H9 (cell line): ENCODE measurements around the gene PGGHG. TPM values are rescaled to one million over a fixed set of nuclear protein-coding genes. Genes with fewer than 3 reads are reported as not detected.

Experiments used
- DNase-seq: peaks from one replicate; pipeline ENCODE4 v3.0.0-alpha.2; 2017
- H2AFZ ChIP-seq: one replicate; pipeline ENCODE4 v1.6.1; 2013; ENCODE audit warnings: mild to moderate bottlenecking, low read length, control low read depth, moderate library complexity
- H2AK5ac ChIP-seq: 2 replicates; pipeline ENCODE4 v1.6.1; 2013; ENCODE audit warnings: low read length, control low read depth, mixed read lengths; ENCODE audit not compliant: insufficient read length
- H2BK120ac ChIP-seq: one replicate; pipeline ENCODE4 v1.6.1; 2013; ENCODE audit warnings: low read depth, mild to moderate bottlenecking, low read length, control low read depth, inconsistent platforms; ENCODE audit not compliant: poor library complexity, severe bottlenecking
- H2BK12ac ChIP-seq: 2 replicates; pipeline ENCODE4 v1.6.1; 2013; ENCODE audit warnings: low read length, control low read depth, mixed read lengths, low read depth; ENCODE audit not compliant: insufficient read length
- H2BK15ac ChIP-seq: 2 replicates; pipeline ENCODE4 v1.6.1; 2013; ENCODE audit warnings: low read depth, low read length, control low read depth
- H2BK20ac ChIP-seq: one replicate; pipeline ENCODE4 v1.6.1; 2013; ENCODE audit warnings: low read depth, mild to moderate bottlenecking, low read length, control low read depth, inconsistent platforms; ENCODE audit not compliant: poor library complexity, severe bottlenecking
- H2BK5ac ChIP-seq: 2 replicates; pipeline ENCODE4 v1.6.1; 2013; ENCODE audit warnings: low read length, control low read depth, mixed read lengths; ENCODE audit not compliant: insufficient read length
- H3K14ac ChIP-seq: 2 replicates; pipeline ENCODE4 v1.6.1; 2013; ENCODE audit warnings: low read length, control low read depth; ENCODE audit not compliant: insufficient read depth
- H3K18ac ChIP-seq: 2 replicates; pipeline ENCODE4 v1.6.1; 2013; ENCODE audit warnings: low read depth, mild to moderate bottlenecking, mixed read lengths, low read length, control low read depth; ENCODE audit not compliant: insufficient read length
- H3K23ac ChIP-seq: 2 replicates; pipeline ENCODE4 v1.6.1; 2013; ENCODE audit warnings: low read length, control low read depth, mixed read lengths, low read depth; ENCODE audit not compliant: insufficient read length
- H3K23me2 ChIP-seq: 2 replicates; pipeline ENCODE4 v1.6.1; 2013; ENCODE audit warnings: low read depth, mild to moderate bottlenecking, mixed read lengths, low read length, control low read depth; ENCODE audit not compliant: insufficient read length, poor library complexity, severe bottlenecking
- H3K27ac ChIP-seq: 2 replicates; pipeline ENCODE4 v1.5.1; 2013; ENCODE audit warnings: low read length, control low read depth, mixed read lengths, low read depth; ENCODE audit not compliant: insufficient read length
- H3K27me3 ChIP-seq: 2 replicates; pipeline ENCODE4 v1.6.1; 2013; ENCODE audit warnings: low read length, control low read depth, inconsistent platforms; ENCODE audit not compliant: insufficient read depth
- H3K4ac ChIP-seq: 2 replicates; pipeline ENCODE4 v1.6.1; 2013; ENCODE audit warnings: low read depth, mild to moderate bottlenecking, control low read depth, inconsistent platforms, low read length, moderate library complexity
- H3K4me1 ChIP-seq: 2 replicates; pipeline ENCODE4 v1.6.1; 2013; ENCODE audit warnings: low read length, control low read depth, inconsistent platforms; ENCODE audit not compliant: insufficient read depth
- H3K4me2 ChIP-seq: 2 replicates; pipeline ENCODE4 v1.6.1; 2013; ENCODE audit warnings: low read length, control low read depth, mixed read lengths; ENCODE audit not compliant: insufficient read length, insufficient read depth
- H3K56ac ChIP-seq: 2 replicates; pipeline ENCODE4 v1.6.1; 2013; ENCODE audit warnings: low read depth, mild to moderate bottlenecking, mixed read lengths, low read length, control low read depth; ENCODE audit not compliant: insufficient read length
- H3K79me1 ChIP-seq: 2 replicates; pipeline ENCODE4 v1.6.1; 2013; ENCODE audit warnings: low read depth, mild to moderate bottlenecking, moderate library complexity, low read length, control low read depth, inconsistent platforms; ENCODE audit not compliant: insufficient read depth, poor library complexity, severe bottlenecking
- H3K79me2 ChIP-seq: 2 replicates; pipeline ENCODE4 v1.6.1; 2013; ENCODE audit warnings: low read length, control low read depth, inconsistent platforms; ENCODE audit not compliant: insufficient read depth
- H3K9ac ChIP-seq: 2 replicates; pipeline ENCODE4 v1.6.1; 2013; ENCODE audit warnings: low read length, control low read depth, mixed read lengths; ENCODE audit not compliant: insufficient read length; ENCODE audit errors: extremely low read depth
- H3K9me3 ChIP-seq: one replicate; pipeline ENCODE4 v1.6.1; 2013; ENCODE audit warnings: low read depth, low read length, inconsistent platforms; ENCODE audit not compliant: control insufficient read depth
- H3T11ph ChIP-seq: one replicate; pipeline ENCODE4 v1.6.1; 2013; ENCODE audit warnings: mild to moderate bottlenecking, low read length, control low read depth, inconsistent platforms
- H4K20me1 ChIP-seq: one replicate; pipeline ENCODE4 v1.6.1; 2013; ENCODE audit not compliant: control insufficient read depth, insufficient read length, insufficient read depth
- H4K5ac ChIP-seq: 2 replicates; pipeline ENCODE4 v1.6.1; 2013; ENCODE audit warnings: low read depth, mild to moderate bottlenecking, mixed read lengths, low read length, control low read depth; ENCODE audit not compliant: insufficient read length
- H4K8ac ChIP-seq: replicated peaks from 2 replicates; pipeline ENCODE4 v1.6.1; 2013; ENCODE audit warnings: low read length, control low read depth, mixed read lengths, low read depth; ENCODE audit not compliant: insufficient read length
- H4K91ac ChIP-seq: 2 replicates; pipeline ENCODE4 v1.6.1; 2013; ENCODE audit warnings: low read depth, mild to moderate bottlenecking, moderate library complexity, mixed read lengths, low read length, control low read depth; ENCODE audit not compliant: insufficient read length
- H3K27ac Mint-ChIP-seq, 3 experiments: 2 replicates in 2 of 3; 3 replicates in 1 of 3; pipeline ENCODE4 v1.8.0; 2020 to 2021; ENCODE audit warnings: mixed read lengths in 3 of 3, mild to moderate bottlenecking in 1 of 3, moderate library complexity in 1 of 3
- H3K27me3 Mint-ChIP-seq: 2 replicates; pipeline ENCODE4 v1.8.0; 2021; ENCODE audit warnings: low read depth, mild to moderate bottlenecking, moderate library complexity, mixed read lengths
- H3K36me3 Mint-ChIP-seq, 3 experiments: 2 replicates in 2 of 3; 3 replicates in 1 of 3; pipeline ENCODE4 v1.8.0; 2020 to 2021; ENCODE audit warnings: low read depth in 3 of 3, mixed read lengths in 3 of 3; ENCODE audit not compliant: insufficient read depth in 1 of 3
- H3K4me1 Mint-ChIP-seq, 2 experiments: 2 replicates each; pipeline ENCODE4 v1.8.0; 2020; ENCODE audit warnings: mixed read lengths in 2 of 2
- H3K4me3 Mint-ChIP-seq, 2 experiments: 2 replicates in 1 of 2; 3 replicates in 1 of 2; pipeline ENCODE4 v1.8.0; 2020 to 2021; ENCODE audit warnings: mild to moderate bottlenecking in 2 of 2, mixed read lengths in 2 of 2, moderate library complexity in 1 of 2
- H3K9me3 Mint-ChIP-seq, 2 experiments: 2 replicates in 1 of 2; 3 replicates in 1 of 2; pipeline ENCODE4 v1.8.0; 2020; ENCODE audit warnings: mild to moderate bottlenecking in 2 of 2, mixed read lengths in 2 of 2, moderate library complexity in 1 of 2
- WGBS: extraction: QIAGEN DNeasy Blood & Tissue Kit; methylation state at CpG from one replicate; pipeline ENCODE4 v1.1.7; 2013; ENCODE audit warnings: missing lambda C conversion rate, low lambda C conversion rate, mixed read lengths; ENCODE audit not compliant: insufficient read length; ENCODE audit errors: extremely low coverage; 5-methylcytosine and 5-hydroxymethylcytosine counted together
- total RNA-seq: library from RNA; stranded (reverse); gene quantifications from 2 replicates; pipeline ENCODE4 v1.2.1, GENCODE V29; 2021
- TF ChIP-seq, protein P1 (sequence below): fragments of 200-600 bp; sonication (generic); conservative IDR thresholded peaks from 3 replicates; pipeline ENCODE4 v1.8.0; 2021; ENCODE audit warnings: antibody characterized with exemption, mild to moderate bottlenecking

The PGGHG gene
- total RNA-seq, 1 experiment from 2014 or later, result 58.3 TPM

GRCh38 chr11:272195-272930, 16.6 kb upstream of the PGGHG start:
- Histone ChIP-seq H2BK5ac (no peak overlapping the region), H3K23me2 (no peaks in the 10 kb centered on the region), H4K91ac (no peak overlapping the region), H4K5ac (no peak overlapping the region), H3K23ac (no peak overlapping the region), H2AFZ (no peak overlapping the region), H3K27ac (no peak overlapping the region), H2BK120ac (no peak overlapping the region), H4K20me1 (no peaks in the 10 kb centered on the region), H3K14ac (no peak overlapping the region), H3K79me2 (no peaks in the 10 kb centered on the region), H2BK15ac (no peak overlapping the region), H3K79me1 (no peaks in the 10 kb centered on the region), H3T11ph (no peak overlapping the region), H3K9me3 (no peaks in the 10 kb centered on the region), H3K4me2 (no peak overlapping the region), H3K4me1 (peaks cover 6% of the 10 kb centered on the region), H4K8ac (no peak overlapping the region), H3K18ac (no peak overlapping the region), H3K27me3 (no peaks in the 10 kb centered on the region), H2BK20ac (no peak overlapping the region), H3K56ac (no peak overlapping the region), H3K4ac (no peak overlapping the region), H2BK12ac (no peak overlapping the region), H2AK5ac (no peak overlapping the region), H3K9ac (no peak overlapping the region)
- DNase-seq, result peak; percentile 20
- H3K27ac Mint-ChIP-seq, result no peak overlapping the region
- WGBS, result no CpG with 5 or more reads among the region's 22 CpGs
- peaks cover 8% of the 10 kb centered on the region in 2 experiments; a peak in 4 of 5 replicates for H3K9me3 Mint-ChIP-seq
- peaks cover 11% of the 10 kb centered on the region for H3K27me3 Mint-ChIP-seq
- H3K4me3 Mint-ChIP-seq, result no peak overlapping the region
- TF ChIP-seq, protein P1, sequence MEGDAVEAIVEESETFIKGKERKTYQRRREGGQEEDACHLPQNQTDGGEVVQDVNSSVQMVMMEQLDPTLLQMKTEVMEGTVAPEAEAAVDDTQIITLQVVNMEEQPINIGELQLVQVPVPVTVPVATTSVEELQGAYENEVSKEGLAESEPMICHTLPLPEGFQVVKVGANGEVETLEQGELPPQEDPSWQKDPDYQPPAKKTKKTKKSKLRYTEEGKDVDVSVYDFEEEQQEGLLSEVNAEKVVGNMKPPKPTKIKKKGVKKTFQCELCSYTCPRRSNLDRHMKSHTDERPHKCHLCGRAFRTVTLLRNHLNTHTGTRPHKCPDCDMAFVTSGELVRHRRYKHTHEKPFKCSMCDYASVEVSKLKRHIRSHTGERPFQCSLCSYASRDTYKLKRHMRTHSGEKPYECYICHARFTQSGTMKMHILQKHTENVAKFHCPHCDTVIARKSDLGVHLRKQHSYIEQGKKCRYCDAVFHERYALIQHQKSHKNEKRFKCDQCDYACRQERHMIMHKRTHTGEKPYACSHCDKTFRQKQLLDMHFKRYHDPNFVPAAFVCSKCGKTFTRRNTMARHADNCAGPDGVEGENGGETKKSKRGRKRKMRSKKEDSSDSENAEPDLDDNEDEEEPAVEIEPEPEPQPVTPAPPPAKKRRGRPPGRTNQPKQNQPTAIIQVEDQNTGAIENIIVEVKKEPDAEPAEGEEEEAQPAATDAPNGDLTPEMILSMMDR, result no peak
- H3K36me3 Mint-ChIP-seq, result no peaks in the 10 kb centered on the region; a peak in 1 of 7 replicates
- H3K4me1 Mint-ChIP-seq, result peaks cover 34 to 42% of the 10 kb centered on the region in 2 experiments
